Measurements from ENCODE around the gene LRRC4C. TPM values are rescaled to one million over a fixed set of nuclear protein-coding genes. Genes with fewer than 3 reads are reported as not detected.

LRRC4C gene
- total RNA-seq, 1 donor from 2014 or later, result 0.64 TPM

DNA sequence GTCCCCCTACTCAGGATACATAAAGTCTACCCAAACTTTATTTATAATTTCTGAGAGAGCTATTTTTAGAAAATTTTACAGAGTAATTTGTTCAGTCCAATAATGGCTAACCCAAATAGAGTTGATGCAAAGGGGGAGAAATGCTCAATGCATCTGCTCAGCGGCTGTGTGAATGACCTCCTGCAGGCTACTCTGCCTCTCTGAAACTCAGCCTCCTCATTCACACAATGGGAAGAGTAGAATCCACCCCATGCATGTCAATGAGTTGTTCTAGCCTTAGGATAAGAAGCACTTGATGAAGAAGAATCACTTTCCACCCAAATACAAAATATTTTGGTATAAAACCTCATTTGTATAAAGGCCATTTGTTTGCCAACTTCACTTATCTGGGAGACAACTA lies 1204.0 kb downstream of the LRRC4C start:
- no peaks in the 10 kb centered on the region for H3K27me3 Mint-ChIP-seq (ENCODE audit: unreplicated experiment)
- H3K27ac Mint-ChIP-seq (ENCODE audit: unreplicated experiment), result no peak overlapping the region
- DNase-seq, result no peak
- no peak overlapping the region for H3K4me3 Mint-ChIP-seq (ENCODE audit: unreplicated experiment)
- TF ChIP-seq, protein P1, sequence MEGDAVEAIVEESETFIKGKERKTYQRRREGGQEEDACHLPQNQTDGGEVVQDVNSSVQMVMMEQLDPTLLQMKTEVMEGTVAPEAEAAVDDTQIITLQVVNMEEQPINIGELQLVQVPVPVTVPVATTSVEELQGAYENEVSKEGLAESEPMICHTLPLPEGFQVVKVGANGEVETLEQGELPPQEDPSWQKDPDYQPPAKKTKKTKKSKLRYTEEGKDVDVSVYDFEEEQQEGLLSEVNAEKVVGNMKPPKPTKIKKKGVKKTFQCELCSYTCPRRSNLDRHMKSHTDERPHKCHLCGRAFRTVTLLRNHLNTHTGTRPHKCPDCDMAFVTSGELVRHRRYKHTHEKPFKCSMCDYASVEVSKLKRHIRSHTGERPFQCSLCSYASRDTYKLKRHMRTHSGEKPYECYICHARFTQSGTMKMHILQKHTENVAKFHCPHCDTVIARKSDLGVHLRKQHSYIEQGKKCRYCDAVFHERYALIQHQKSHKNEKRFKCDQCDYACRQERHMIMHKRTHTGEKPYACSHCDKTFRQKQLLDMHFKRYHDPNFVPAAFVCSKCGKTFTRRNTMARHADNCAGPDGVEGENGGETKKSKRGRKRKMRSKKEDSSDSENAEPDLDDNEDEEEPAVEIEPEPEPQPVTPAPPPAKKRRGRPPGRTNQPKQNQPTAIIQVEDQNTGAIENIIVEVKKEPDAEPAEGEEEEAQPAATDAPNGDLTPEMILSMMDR (IDR thresholded peaks at IDR 0.05; ENCODE audit: partially characterized antibody, unreplicated experiment), result no peak
- no peaks in the 10 kb centered on the region for H3K9me3 Mint-ChIP-seq (ENCODE audit: unreplicated experiment)
- H3K36me3 Mint-ChIP-seq (ENCODE audit: unreplicated experiment), result no peaks in the 10 kb centered on the region
- no peaks in the 10 kb centered on the region for H3K4me1 Mint-ChIP-seq (ENCODE audit: low read depth, unreplicated experiment)

GRCh38 chr11:40253166-40253565 lies 1206.3 kb downstream of the LRRC4C start:
- Mint-ChIP-seq H3K9me3 (ENCODE audit: unreplicated experiment) (no peaks in the 10 kb centered on the region), H3K4me3 (ENCODE audit: unreplicated experiment) (no peak overlapping the region), H3K27me3 (ENCODE audit: unreplicated experiment) (no peaks in the 10 kb centered on the region), H3K4me1 (ENCODE audit: low read depth, unreplicated experiment) (no peaks in the 10 kb centered on the region), H3K36me3 (ENCODE audit: unreplicated experiment) (no peaks in the 10 kb centered on the region), H3K27ac (ENCODE audit: unreplicated experiment) (no peak overlapping the region)
- TF ChIP-seq, protein P1 (IDR thresholded peaks at IDR 0.05; ENCODE audit: partially characterized antibody, unreplicated experiment), result no peak
- DNase-seq, result no peak

DNA sequence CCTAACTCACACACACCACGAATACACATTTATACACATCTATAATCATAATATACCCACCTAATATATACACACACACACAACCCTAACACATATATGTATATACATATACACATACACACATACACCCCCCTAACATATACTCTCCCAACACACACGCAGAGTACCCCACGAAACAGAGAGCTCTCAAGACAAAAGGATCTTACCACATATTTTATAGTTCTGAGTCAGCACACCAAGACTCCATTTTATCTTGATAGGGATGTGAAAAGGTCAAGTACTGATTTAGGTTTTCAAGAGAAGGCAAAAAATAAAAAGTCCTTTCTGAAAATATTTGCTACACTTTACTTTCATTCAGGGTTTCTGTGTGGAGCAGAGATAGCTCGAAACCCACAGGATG lies 1207.2 kb downstream of the LRRC4C start:
- TF ChIP-seq, protein P1 (IDR thresholded peaks at IDR 0.05; ENCODE audit: partially characterized antibody, unreplicated experiment), result no peak
- DNase-seq, result no peak
- no peak overlapping the region for H3K4me3 Mint-ChIP-seq (ENCODE audit: unreplicated experiment)
- no peaks in the 10 kb centered on the region for H3K4me1 Mint-ChIP-seq (ENCODE audit: low read depth, unreplicated experiment)
- no peaks in the 10 kb centered on the region for H3K27me3 Mint-ChIP-seq (ENCODE audit: unreplicated experiment)
- H3K36me3 Mint-ChIP-seq (ENCODE audit: unreplicated experiment), result no peaks in the 10 kb centered on the region
- H3K9me3 Mint-ChIP-seq (ENCODE audit: unreplicated experiment), result no peaks in the 10 kb centered on the region
- H3K27ac Mint-ChIP-seq (ENCODE audit: unreplicated experiment), result no peak overlapping the region

GRCh38 chr11:40246983-40247382 lies 1212.5 kb downstream of the LRRC4C start:
- no peaks in the 10 kb centered on the region for H3K27me3 Mint-ChIP-seq (ENCODE audit: unreplicated experiment)

DNA sequence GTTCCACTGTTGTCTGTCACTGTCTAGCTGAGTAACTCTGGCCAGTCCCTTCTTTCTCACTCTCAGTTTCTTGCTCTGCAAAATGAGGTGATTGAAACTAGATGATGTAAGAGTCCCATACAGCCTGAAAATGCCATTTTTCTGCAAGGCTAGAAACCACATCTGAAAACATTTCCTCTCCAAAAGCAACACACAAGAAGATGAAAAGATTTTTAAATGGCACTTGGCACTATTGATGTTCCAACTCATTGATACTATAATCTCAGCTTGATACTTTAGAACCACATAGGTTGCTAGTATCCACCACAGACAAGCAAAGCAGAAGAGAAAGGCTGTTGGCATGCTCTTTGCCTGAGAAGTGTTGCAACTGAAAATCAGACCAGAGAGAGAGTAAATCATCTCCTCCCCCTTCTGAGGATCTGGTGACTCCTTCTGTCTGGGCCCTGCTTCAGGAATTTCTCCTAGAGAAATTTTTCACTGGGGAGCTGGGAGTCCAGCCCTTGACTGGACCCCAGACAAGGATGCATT lies 1217.9 kb downstream of the LRRC4C start:
- no peaks in the 10 kb centered on the region for H3K9me3 Mint-ChIP-seq (ENCODE audit: unreplicated experiment)
- H3K36me3 Mint-ChIP-seq (ENCODE audit: unreplicated experiment), result no peaks in the 10 kb centered on the region
- H3K27ac Mint-ChIP-seq (ENCODE audit: unreplicated experiment), result no peak overlapping the region
- H3K4me3 Mint-ChIP-seq (ENCODE audit: unreplicated experiment), result no peak overlapping the region
- no peaks in the 10 kb centered on the region for H3K4me1 Mint-ChIP-seq (ENCODE audit: low read depth, unreplicated experiment)
- H3K27me3 Mint-ChIP-seq (ENCODE audit: unreplicated experiment), result no peaks in the 10 kb centered on the region
- TF ChIP-seq, protein P1 (IDR thresholded peaks at IDR 0.05; ENCODE audit: partially characterized antibody, unreplicated experiment), result no peak
- DNase-seq, result no peak

More at GRCh38 chr11:40246983-40247382, 1212.5 kb downstream of the LRRC4C start:
- Mint-ChIP-seq H3K4me1 (ENCODE audit: low read depth, unreplicated experiment) (no peaks in the 10 kb centered on the region), H3K4me3 (ENCODE audit: unreplicated experiment) (no peak overlapping the region), H3K9me3 (ENCODE audit: unreplicated experiment) (no peaks in the 10 kb centered on the region), H3K36me3 (ENCODE audit: unreplicated experiment) (no peaks in the 10 kb centered on the region), H3K27ac (ENCODE audit: unreplicated experiment) (no peak overlapping the region)
- no peak for DNase-seq
- TF ChIP-seq, protein P1 (IDR thresholded peaks at IDR 0.05; ENCODE audit: partially characterized antibody, unreplicated experiment), result no peak
